Measurements from ENCODE around the gene VPREB3.

DNA sequence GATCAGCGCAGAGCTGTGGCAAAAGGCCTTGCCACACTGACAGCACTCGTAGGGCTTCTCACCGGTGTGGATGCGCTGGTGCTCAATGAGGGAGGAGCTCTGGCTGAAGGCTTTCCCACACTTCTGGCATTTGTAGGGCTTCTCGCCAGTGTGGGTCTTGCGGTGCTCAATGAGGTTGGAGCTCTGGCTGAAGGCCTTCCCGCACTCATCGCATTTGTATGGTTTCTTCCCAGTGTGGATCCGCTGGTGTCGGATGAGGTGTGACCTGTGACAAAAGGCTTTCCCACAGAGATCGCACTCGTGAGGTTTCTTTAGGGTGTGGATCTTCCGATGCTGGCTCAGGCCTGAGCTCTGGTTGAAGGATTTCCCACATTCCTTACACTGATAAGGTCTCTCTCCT is 10.2 kb downstream of the VPREB3 start:
- TF ChIP-seq CTCF (IDR thresholded peaks at IDR 0.05; ENCODE audit: poor library complexity) (no peak), EZH2 (IDR thresholded peaks at IDR 0.05; ENCODE audit: borderline replicate concordance) (no peak)

Measured in hepatocyte (in vitro differentiated cells).